Measurements from ENCODE around the gene OR2W1. TPM values are rescaled to one million over a fixed set of nuclear protein-coding genes. Genes with fewer than 3 reads are reported as not detected.

OR2W1 gene
- total RNA-seq, 3 donors from 2014 or later = not detected

GRCh38 chr6:29079203-29079602 lies 34.2 kb upstream of the OR2W1 start:
- TF ChIP-seq POLR2A (IDR thresholded peaks at IDR 0.05) = no peak
- TF ChIP-seq POLR2AphosphoS5 (IDR thresholded peaks at IDR 0.05) = no peak
- TF ChIP-seq CTCF (IDR thresholded peaks at IDR 0.05) = no peak
- intact Hi-C loops (cut with DNase I; ENCODE audit: low total_unique reads) = no loop called here
- H3K27me3 ChIP-seq = no peaks in the 10 kb centered on the region

GRCh38 chr6:29071831-29072723 lies 27.1 kb upstream of the OR2W1 start:
- Histone ChIP-seq H3K27me3 (peaks cover 0 to 12% of the 10 kb centered on the region in 2 donors), H3K4me1 (no peaks in the 10 kb centered on the region), H3K9me3 (no peaks in the 10 kb centered on the region), H3K27ac (no peak overlapping the region), H3K36me3 (no peaks in the 10 kb centered on the region), H3K4me3 (no peak overlapping the region)
- DNase-seq (ENCODE audit: low spot score in 2 of 2) = no peak
- intact Hi-C loops (cut with DNase I; ENCODE audit: low total_unique reads) = no loop called here
- TF ChIP-seq CTCF (IDR thresholded peaks at IDR 0.05) (peak in 2 of 3 donors; percentile 9 to 35), POLR2A (IDR thresholded peaks at IDR 0.05) (no peak)

More at GRCh38 chr6:29079203-29079602, 34.2 kb upstream of the OR2W1 start:
- Histone ChIP-seq H3K4me1 (no peaks in the 10 kb centered on the region), H3K4me3 (no peak overlapping the region), H3K36me3 (no peaks in the 10 kb centered on the region), H3K27ac (no peak overlapping the region), H3K9me3 (no peaks in the 10 kb centered on the region)
- DNase-seq (ENCODE audit: low spot score in 2 of 2) = no peak

GRCh38 chr6:29051680-29052079 lies 6.7 kb upstream of the OR2W1 start:
- DNase-seq (ENCODE audit: low spot score in 2 of 2) = no peak
- intact Hi-C loops (cut with DNase I; ENCODE audit: low total_unique reads) = no loop called here

GRCh38 chr6:29035951-29036350 lies 9.0 kb downstream of the OR2W1 start:
- no peaks in the 10 kb centered on the region for H3K9me3 ChIP-seq
- no peak for DNase-seq (ENCODE audit: low spot score in 2 of 2)
- no peaks in the 10 kb centered on the region for H3K36me3 ChIP-seq
- H3K4me3 ChIP-seq = no peak overlapping the region
- H3K4me1 ChIP-seq = no peaks in the 10 kb centered on the region
- H3K27ac ChIP-seq = no peak overlapping the region
- peaks cover 0 to 4% of the 10 kb centered on the region in 2 donors for H3K27me3 ChIP-seq
- no peak for TF ChIP-seq CTCF (IDR thresholded peaks at IDR 0.05)
- TF ChIP-seq POLR2A (IDR thresholded peaks at IDR 0.05) = no peak
- TF ChIP-seq POLR2AphosphoS5 (IDR thresholded peaks at IDR 0.05) = no peak
- intact Hi-C loops (cut with DNase I; ENCODE audit: low total_unique reads) = no loop called here

More at GRCh38 chr6:29051680-29052079, 6.7 kb upstream of the OR2W1 start:
- TF ChIP-seq POLR2A (IDR thresholded peaks at IDR 0.05) = no peak
- TF ChIP-seq POLR2AphosphoS5 (IDR thresholded peaks at IDR 0.05) = no peak
- no peak for TF ChIP-seq CTCF (IDR thresholded peaks at IDR 0.05)
- no peak overlapping the region for H3K27ac ChIP-seq
- H3K36me3 ChIP-seq = no peaks in the 10 kb centered on the region
- H3K9me3 ChIP-seq = peaks cover 0 to 10% of the 10 kb centered on the region in 2 donors
- H3K27me3 ChIP-seq = peaks cover 0 to 5% of the 10 kb centered on the region in 2 donors
- no peaks in the 10 kb centered on the region for H3K4me1 ChIP-seq
- no peak overlapping the region for H3K4me3 ChIP-seq

GRCh38 chr6:29028821-29029220 lies 16.2 kb downstream of the OR2W1 start:
- DNase-seq (ENCODE audit: low spot score in 2 of 2) = no peak
- intact Hi-C loops (cut with DNase I; ENCODE audit: low total_unique reads) = no loop called here
- TF ChIP-seq CTCF (IDR thresholded peaks at IDR 0.05) = no peak
- no peak for TF ChIP-seq POLR2AphosphoS5 (IDR thresholded peaks at IDR 0.05)
- no peak for TF ChIP-seq POLR2A (IDR thresholded peaks at IDR 0.05)
- Histone ChIP-seq H3K36me3 (no peaks in the 10 kb centered on the region), H3K9me3 (no peaks in the 10 kb centered on the region), H3K4me1 (no peaks in the 10 kb centered on the region), H3K27ac (no peak overlapping the region), H3K27me3 (peaks cover 0 to 19% of the 10 kb centered on the region in 2 donors), H3K4me3 (no peak overlapping the region)
